AG09309 (cell line): ENCODE data around the gene SESN2.

Experiments used
- DNase-seq: peaks from one replicate; pipeline ENCODE4 v3.0.0-alpha.2; 2010; ENCODE audit warnings: low read depth
- H3K4me3 ChIP-seq: 2 replicates; pipeline ENCODE4 v1.5.1; 2011; ENCODE audit warnings: mild to moderate bottlenecking, low read depth, low read length, moderate library complexity; ENCODE audit not compliant: control insufficient read depth
- CTCF ChIP-seq: IDR thresholded peaks from 2 replicates; pipeline ENCODE4 v1.5.1; 2011; ENCODE audit warnings: mild to moderate bottlenecking, low read depth, low read length, inconsistent platforms; ENCODE audit not compliant: insufficient read depth, control insufficient read depth; ENCODE audit errors: missing control alignments

SESN2 gene

GRCh38 chr1:28282426-28283407 lies 23.4 kb downstream of the SESN2 start:
- no peak overlapping the region for H3K4me3 ChIP-seq
- DNase-seq: no peak
- no peak for TF ChIP-seq CTCF

GRCh38 chr1:28286111-28286510 lies 26.8 kb downstream of the SESN2 start:
- TF ChIP-seq CTCF: no peak
- no peak for DNase-seq
- H3K4me3 ChIP-seq: no peak overlapping the region

- H3K4me3 ChIP-seq: no peak overlapping the region
- TF ChIP-seq CTCF: no peak
- no peak for DNase-seq
Measured at GRCh38 chr1:28288487-28288886, 29.2 kb downstream of the SESN2 start.

- no peak for DNase-seq
- H3K4me3 ChIP-seq: no peak overlapping the region
- TF ChIP-seq CTCF: no peak
Measured at GRCh38 chr1:28290851-28291250, 31.5 kb downstream of the SESN2 start.

- DNase-seq: no peak
- no peak overlapping the region for H3K4me3 ChIP-seq
- no peak for TF ChIP-seq CTCF
Measured at GRCh38 chr1:28291711-28292110, 32.4 kb downstream of the SESN2 start.

- no peak for TF ChIP-seq CTCF
- DNase-seq: no peak
- H3K4me3 ChIP-seq: no peak overlapping the region
Measured at GRCh38 chr1:28295936-28296335, 36.6 kb downstream of the SESN2 start.
